Astrocyte (in vitro differentiated cells and primary cell): ENCODE measurements around the gene KRT79. TPM values are rescaled to one million over a fixed set of nuclear protein-coding genes. Genes with fewer than 3 reads are reported as not detected.

ENCODE experiments used
- DNase-seq: peaks from one replicate; pipeline ENCODE4 v3.0.0-alpha.2; 2010; ENCODE audit warnings: low read depth
- FAIRE-seq: peaks from 2 replicates; lab custom pipeline; 2011; peaks lifted over from hg19 to GRCh38; lab: Jason Lieb, UNC
- H2AFZ ChIP-seq: 2 replicates; pipeline ENCODE4 v1.6.0; 2012; ENCODE audit warnings: low read depth, low read length, inconsistent platforms
- H3K27ac ChIP-seq: 2 replicates; pipeline ENCODE4 v1.5.1; 2011; ENCODE audit warnings: low read depth, low read length, inconsistent platforms
- H3K27me3 ChIP-seq: 2 replicates; pipeline ENCODE4 v1.6.0; 2011; ENCODE audit warnings: low read length, inconsistent platforms; ENCODE audit not compliant: insufficient read depth
- H3K36me3 ChIP-seq: 2 replicates; pipeline ENCODE4 v1.5.1; 2011; ENCODE audit warnings: low read length, inconsistent platforms; ENCODE audit not compliant: insufficient read depth
- H3K4me1 ChIP-seq: 2 replicates; pipeline ENCODE4 v1.5.1; 2011; ENCODE audit warnings: low read length, inconsistent platforms; ENCODE audit not compliant: insufficient read depth
- H3K4me2 ChIP-seq: 2 replicates; pipeline ENCODE4 v1.6.0; 2012; ENCODE audit warnings: low read length, inconsistent platforms
- H3K4me3 ChIP-seq: 2 replicates; pipeline ENCODE4 v1.5.1; 2011; ENCODE audit warnings: low read depth, mild to moderate bottlenecking, low read length, inconsistent platforms; ENCODE audit not compliant: insufficient read depth
- H3K79me2 ChIP-seq: 2 replicates; pipeline ENCODE4 v1.6.0; 2012; ENCODE audit warnings: mild to moderate bottlenecking, low read length, inconsistent platforms; ENCODE audit not compliant: insufficient read depth
- H3K9ac ChIP-seq: 2 replicates; pipeline ENCODE4 v1.6.0; 2012; ENCODE audit warnings: mild to moderate bottlenecking, low read length, inconsistent platforms
- H3K9me3 ChIP-seq: 2 replicates; pipeline ENCODE4 v1.5.1; 2012; ENCODE audit warnings: low read depth, mild to moderate bottlenecking, low read length, inconsistent platforms; ENCODE audit not compliant: insufficient read depth
- H4K20me1 ChIP-seq: 2 replicates; pipeline ENCODE4 v1.6.0; 2012; ENCODE audit warnings: low read length, inconsistent platforms; ENCODE audit not compliant: insufficient read depth
- H3K27ac Mint-ChIP-seq: one replicate; pipeline ENCODE4 v1.8.0; 2021; ENCODE audit warnings: mild to moderate bottlenecking, mixed read lengths; ENCODE audit not compliant: unreplicated experiment
- H3K27me3 Mint-ChIP-seq: one replicate; pipeline ENCODE4 v1.8.0; 2021; ENCODE audit warnings: low read depth, mixed read lengths; ENCODE audit not compliant: unreplicated experiment
- H3K36me3 Mint-ChIP-seq: one replicate; pipeline ENCODE4 v1.8.0; 2021; ENCODE audit warnings: low read depth, mixed read lengths; ENCODE audit not compliant: unreplicated experiment
- H3K4me1 Mint-ChIP-seq: one replicate; pipeline ENCODE4 v1.8.0; 2021; ENCODE audit warnings: low read depth, mixed read lengths; ENCODE audit not compliant: unreplicated experiment
- H3K4me3 Mint-ChIP-seq: one replicate; pipeline ENCODE4 v1.8.0; 2021; ENCODE audit warnings: mild to moderate bottlenecking, moderate library complexity, mixed read lengths; ENCODE audit not compliant: unreplicated experiment
- H3K9me3 Mint-ChIP-seq: one replicate; pipeline ENCODE4 v1.8.0; 2021; ENCODE audit warnings: mild to moderate bottlenecking, mixed read lengths; ENCODE audit not compliant: unreplicated experiment
- CTCF ChIP-seq: IDR thresholded peaks from 2 replicates; pipeline ENCODE4 v1.5.1; 2011; ENCODE audit warnings: low read depth, mild to moderate bottlenecking, inconsistent platforms, low read length, moderate library complexity; ENCODE audit not compliant: insufficient read depth
- EZH2 ChIP-seq: IDR thresholded peaks from 2 replicates; pipeline ENCODE4 v1.6.1; 2012; ENCODE audit warnings: mild to moderate bottlenecking, low read length, inconsistent platforms; ENCODE audit not compliant: insufficient read depth
- total RNA-seq: library from RNA; stranded (reverse); gene quantifications from 2 replicates; pipeline ENCODE4 v1.2.1, GENCODE V29; 2021

KRT79 gene
- total RNA-seq, 1 donor from 2014 or later: 0.50 TPM

GRCh38 chr12:52815676-52816588, 18.2 kb downstream of the KRT79 start:
- Histone ChIP-seq H3K4me2 (no peak overlapping the region), H3K9ac (no peak overlapping the region), H3K4me3 (no peak overlapping the region), H3K27me3 (peaks cover 15% of the 10 kb centered on the region), H4K20me1 (no peaks in the 10 kb centered on the region), H3K27ac (no peak overlapping the region), H3K4me1 (no peaks in the 10 kb centered on the region), H3K36me3 (no peaks in the 10 kb centered on the region), H3K9me3 (no peaks in the 10 kb centered on the region), H2AFZ (no peak overlapping the region), H3K79me2 (no peaks in the 10 kb centered on the region)
- peaks cover 4% of the 10 kb centered on the region for H3K36me3 Mint-ChIP-seq
- H3K4me3 Mint-ChIP-seq: no peak overlapping the region
- no peaks in the 10 kb centered on the region for H3K9me3 Mint-ChIP-seq
- no peak for TF ChIP-seq EZH2
- H3K27me3 Mint-ChIP-seq: peaks cover 61% of the 10 kb centered on the region
- H3K27ac Mint-ChIP-seq: no peak overlapping the region
- FAIRE-seq (no peak), DNase-seq (no peak)
- peaks cover 7% of the 10 kb centered on the region for H3K4me1 Mint-ChIP-seq

GRCh38 chr12:52815161-52815560, 18.9 kb downstream of the KRT79 start:
- Histone ChIP-seq H2AFZ (no peak overlapping the region), H3K79me2 (no peaks in the 10 kb centered on the region), H3K27ac (no peak overlapping the region), H3K27me3 (peaks cover 15% of the 10 kb centered on the region), H3K36me3 (no peaks in the 10 kb centered on the region), H4K20me1 (no peaks in the 10 kb centered on the region), H3K4me2 (no peak overlapping the region), H3K4me1 (no peaks in the 10 kb centered on the region), H3K9me3 (no peaks in the 10 kb centered on the region), H3K4me3 (no peak overlapping the region), H3K9ac (no peak overlapping the region)
- no peak for DNase-seq
- TF ChIP-seq CTCF: no peak
- no peak for TF ChIP-seq EZH2
- H3K27ac Mint-ChIP-seq: no peak overlapping the region
- H3K27me3 Mint-ChIP-seq: peaks cover 54% of the 10 kb centered on the region
- peaks cover 4% of the 10 kb centered on the region for H3K4me1 Mint-ChIP-seq
- FAIRE-seq: no peak
- H3K4me3 Mint-ChIP-seq: no peak overlapping the region
- peaks cover 4% of the 10 kb centered on the region for H3K36me3 Mint-ChIP-seq
- H3K9me3 Mint-ChIP-seq: no peaks in the 10 kb centered on the region

- H3K4me3 Mint-ChIP-seq: no peak overlapping the region
- H3K27ac ChIP-seq: no peak overlapping the region
- H3K9me3 Mint-ChIP-seq: no peaks in the 10 kb centered on the region
- H3K4me3 ChIP-seq: no peak overlapping the region
- no peak for FAIRE-seq
- H3K36me3 ChIP-seq: no peaks in the 10 kb centered on the region
- H3K36me3 Mint-ChIP-seq: peaks cover 4% of the 10 kb centered on the region
- H2AFZ ChIP-seq: no peak overlapping the region
- no peak overlapping the region for H3K27ac Mint-ChIP-seq
- H3K79me2 ChIP-seq: no peaks in the 10 kb centered on the region
- no peak for DNase-seq
- H3K4me1 Mint-ChIP-seq: peaks cover 4% of the 10 kb centered on the region
- H4K20me1 ChIP-seq: no peaks in the 10 kb centered on the region
- TF ChIP-seq EZH2: no peak
- no peak for TF ChIP-seq CTCF
- no peak overlapping the region for H3K9ac ChIP-seq
- no peaks in the 10 kb centered on the region for H3K9me3 ChIP-seq
- H3K27me3 Mint-ChIP-seq: peaks cover 54% of the 10 kb centered on the region
- peaks cover 15% of the 10 kb centered on the region for H3K27me3 ChIP-seq
- no peak overlapping the region for H3K4me2 ChIP-seq
- H3K4me1 ChIP-seq: no peaks in the 10 kb centered on the region
Measured at GRCh38 chr12:52814710-52815155, 19.4 kb downstream of the KRT79 start.
